IMR-90 (cell line): ENCODE measurements around the gene RBPJ. TPM values are rescaled to one million over a fixed set of nuclear protein-coding genes. Genes with fewer than 3 reads are reported as not detected.

Experiments
- ATAC-seq: fragments of 200-7000 bp; cut with Tn5 transposase; 2 replicates; pipeline ENCODE4 v1.9.1; 2020; ENCODE audit warnings: low read depth, mild to moderate bottlenecking, moderate library complexity
- BruUV-seq: library from RNA; stranded (reverse); fragments of 400-500 nt; replicated peaks from 2 replicates; lab custom pipeline; 2021; lab: Mats Ljungman, UMichigan
- CTCF ChIA-PET: fragments of 300-600 bp; formaldehyde crosslinking; extraction: SDS; loops from one replicate; lab custom pipeline; 2021; ENCODE audit warnings: antibody characterized with exemption; lab: Yijun Ruan, JAX
- POLR2A ChIA-PET: fragments of 300-600 bp; sonication (Branson Sonifier 250); formaldehyde crosslinking; loops from one replicate; lab custom pipeline; 2022; ENCODE audit warnings: antibody characterized with exemption; ENCODE audit not compliant: unreplicated experiment; lab: Charles Lee
- DNase-seq: peaks from one replicate; pipeline ENCODE4 v3.0.0; 2013
- H2AFZ ChIP-seq: replicated peaks from 2 replicates; pipeline ENCODE3; 2013; ENCODE audit warnings: low read length, mild to moderate bottlenecking; ENCODE audit not compliant: poor library complexity
- H2AK5ac ChIP-seq: 2 replicates; pipeline ENCODE4 v1.6.1; 2013; ENCODE audit warnings: low read depth, low read length, inconsistent platforms
- H2AK9ac ChIP-seq: replicated peaks from 2 replicates; pipeline ENCODE3; 2013; ENCODE audit warnings: mild to moderate bottlenecking, low read depth, low read length, moderate library complexity; ENCODE audit not compliant: poor library complexity
- H2BK120ac ChIP-seq: 2 replicates; pipeline ENCODE4 v1.6.1; 2013; ENCODE audit warnings: low read depth, low read length, inconsistent platforms
- H2BK15ac ChIP-seq: 3 replicates; pipeline ENCODE4 v1.6.1; 2013; ENCODE audit warnings: low read depth, low read length, inconsistent platforms
- H2BK20ac ChIP-seq: 2 replicates; pipeline ENCODE4 v1.6.1; 2013; ENCODE audit warnings: low read depth, mild to moderate bottlenecking, inconsistent platforms, low read length, moderate library complexity
- H2BK5ac ChIP-seq: 2 replicates; pipeline ENCODE4 v1.6.1; 2013; ENCODE audit warnings: mild to moderate bottlenecking, low read depth, low read length, inconsistent platforms; ENCODE audit not compliant: poor library complexity, severe bottlenecking
- H3K14ac ChIP-seq: replicated peaks from 2 replicates; pipeline ENCODE4 v1.6.1; 2013; ENCODE audit warnings: low read depth, low read length, inconsistent platforms
- H3K18ac ChIP-seq: 2 replicates; pipeline ENCODE4 v1.6.1; 2013; ENCODE audit warnings: low read depth, low read length, control low read depth
- H3K23ac ChIP-seq: 2 replicates; pipeline ENCODE4 v1.6.1; 2013; ENCODE audit warnings: low read depth, low read length, inconsistent platforms
- H3K27ac ChIP-seq: 2 replicates; pipeline ENCODE4 v1.5.1; 2013; ENCODE audit warnings: mild to moderate bottlenecking, control low read depth, low read length; ENCODE audit not compliant: insufficient read depth
- H3K27me3 ChIP-seq: 2 replicates; pipeline ENCODE4 v1.6.1; 2013; ENCODE audit warnings: low read length; ENCODE audit not compliant: control insufficient read depth, insufficient read depth
- H3K36me3 ChIP-seq: 2 replicates; pipeline ENCODE4 v1.6.1; 2013; ENCODE audit warnings: low read length, mixed read lengths; ENCODE audit not compliant: control insufficient read depth, insufficient read depth
- H3K4ac ChIP-seq: 2 replicates; pipeline ENCODE4 v1.6.1; 2013; ENCODE audit warnings: low read depth, low read length, inconsistent platforms
- H3K4me1 ChIP-seq: 2 replicates; pipeline ENCODE4 v1.6.1; 2013; ENCODE audit warnings: low read length, mixed read lengths; ENCODE audit not compliant: control insufficient read depth, insufficient read depth
- H3K4me2 ChIP-seq: 2 replicates; pipeline ENCODE4 v1.6.1; 2013; ENCODE audit warnings: low read depth, mild to moderate bottlenecking, control low read depth, low read length, moderate library complexity
- H3K4me3 ChIP-seq: 2 replicates; pipeline ENCODE4 v1.5.1; 2013; ENCODE audit warnings: low read depth, mild to moderate bottlenecking, control low read depth, low read length, moderate library complexity; ENCODE audit not compliant: insufficient read depth
- H3K56ac ChIP-seq: 2 replicates; pipeline ENCODE4 v1.6.1; 2013; ENCODE audit warnings: low read length, inconsistent platforms; ENCODE audit not compliant: insufficient read depth; ENCODE audit errors: extremely low read depth
- H3K79me1 ChIP-seq, 2 experiments: 2 replicates each; pipeline ENCODE4 v1.6.1; 2013; ENCODE audit warnings: low read length in 2 of 2, inconsistent platforms in 1 of 2, low read depth in 1 of 2
- H3K9ac ChIP-seq: 2 replicates; pipeline ENCODE4 v1.6.1; 2013; ENCODE audit warnings: low read depth, low read length, control low read depth
- H3K9me1 ChIP-seq: 2 replicates; pipeline ENCODE4 v1.6.1; 2013; ENCODE audit warnings: low read length, inconsistent platforms; ENCODE audit not compliant: insufficient read depth
- H3K9me3 ChIP-seq: 2 replicates; pipeline ENCODE4 v1.6.1; 2013; ENCODE audit warnings: low read length; ENCODE audit not compliant: control insufficient read depth, insufficient read depth
- H4K20me1 ChIP-seq: 2 replicates; pipeline ENCODE4 v1.6.1; 2013; ENCODE audit warnings: low read length, inconsistent platforms; ENCODE audit not compliant: insufficient read depth
- H4K5ac ChIP-seq: 2 replicates; pipeline ENCODE4 v1.6.1; 2013; ENCODE audit warnings: mild to moderate bottlenecking, low read depth, low read length, control low read depth
- H4K8ac ChIP-seq, 2 experiments: 2 replicates each; pipeline ENCODE4 v1.6.1; 2013; ENCODE audit warnings: low read depth in 2 of 2, low read length in 2 of 2, control low read depth in 1 of 2, inconsistent platforms in 1 of 2
- H4K91ac ChIP-seq: 2 replicates; pipeline ENCODE4 v1.6.1; 2013; ENCODE audit warnings: low read depth, low read length, inconsistent platforms; ENCODE audit not compliant: insufficient read depth
- BHLHE40 ChIP-seq: fragments of 150-350 bp; IDR thresholded peaks from 2 replicates; pipeline ENCODE4 v1.6.1; 2016; ENCODE audit warnings: mild to moderate bottlenecking, low read depth, low read length
- CHD1 ChIP-seq: IDR thresholded peaks from 2 replicates; pipeline ENCODE4 v1.6.1; 2012; ENCODE audit warnings: low read depth, low read length, improper control_type of control experiment
- MAZ ChIP-seq: IDR thresholded peaks from 2 replicates; pipeline ENCODE4 v1.6.1; 2012; ENCODE audit warnings: low read depth, mild to moderate bottlenecking, low read length, improper control_type of control experiment, moderate library complexity, borderline replicate concordance
- RAD21 ChIP-seq: IDR thresholded peaks from 2 replicates; pipeline ENCODE4 v1.6.1; 2012; ENCODE audit warnings: low read length, improper control_type of control experiment
- RCOR1 ChIP-seq: IDR thresholded peaks from 2 replicates; pipeline ENCODE4 v1.6.1; 2012; ENCODE audit warnings: mild to moderate bottlenecking, low read length, improper control_type of control experiment; ENCODE audit not compliant: insufficient replicate concordance
- SMC3 ChIP-seq: fragments of 150-350 bp; IDR thresholded peaks from 2 replicates; pipeline ENCODE4 v1.6.1; 2016; ENCODE audit warnings: low read depth, mild to moderate bottlenecking, antibody characterized with exemption, low read length, moderate library complexity
- WGBS, 2 experiments: methylation state at CpG; one replicate each; pipeline versions ENCODE4 v1.1.5 to v1.1.7; 2013; ENCODE audit warnings: missing lambda C conversion rate in 2 of 2; ENCODE audit not compliant: insufficient read length in 1 of 2; ENCODE audit errors: extremely low coverage in 2 of 2; 5-methylcytosine and 5-hydroxymethylcytosine counted together
- dilution Hi-C: fragments of 300-500 bp; cut with HindIII; formaldehyde crosslinking; loops from one replicate; pipeline ENCODE4 v1.14.3; 2018; ENCODE audit warnings: low sequenced_read_pairs; ENCODE audit not compliant: unreplicated experiment
- in situ Hi-C: fragments of 300-500 bp; cut with MboI; formaldehyde crosslinking; loops from 3 replicates; pipeline ENCODE4 v1.14.3; 2019; ENCODE audit warnings: low sequenced_read_pairs, inconsistent platforms, mixed read lengths
- intact Hi-C: fragments of 100-400 bp; cut with micrococcal nuclease; formaldehyde crosslinking; loops from 2 replicates; pipeline ENCODE4 v1.10.0; 2022
- polyA plus RNA-seq, 3 experiments: library from polyadenylated mRNA; depleted of rRNA; stranded (reverse); fragments of >200 nt; gene quantifications; 2 replicates each; pipeline ENCODE4 v1.2.3, GENCODE V29; 2012; ENCODE audit warnings: low replicate concordance in 1 of 3
- total RNA-seq: library from RNA; depleted of rRNA; stranded (reverse); fragments of >200 nt; gene quantifications from 2 replicates; pipeline ENCODE4 v1.2.3, GENCODE V29; 2012
- TF ChIP-seq, protein P1 (sequence below): fragments of 150-350 bp; IDR thresholded peaks from 2 replicates; pipeline ENCODE4 v1.6.1; 2016; ENCODE audit warnings: low read depth, mild to moderate bottlenecking, low read length, moderate library complexity, borderline replicate concordance
- TF ChIP-seq, protein P2 (sequence below): fragments of 150-350 bp; IDR thresholded peaks from 2 replicates; pipeline ENCODE4 v1.6.1; 2017; ENCODE audit warnings: mild to moderate bottlenecking, antibody characterized with exemption, low read length, low read depth

RBPJ gene
- total and polyA plus RNA-seq, 2 of the 4 experiments (the other 2 are of a cell fraction): 50.3 to 148 TPM

DNA sequence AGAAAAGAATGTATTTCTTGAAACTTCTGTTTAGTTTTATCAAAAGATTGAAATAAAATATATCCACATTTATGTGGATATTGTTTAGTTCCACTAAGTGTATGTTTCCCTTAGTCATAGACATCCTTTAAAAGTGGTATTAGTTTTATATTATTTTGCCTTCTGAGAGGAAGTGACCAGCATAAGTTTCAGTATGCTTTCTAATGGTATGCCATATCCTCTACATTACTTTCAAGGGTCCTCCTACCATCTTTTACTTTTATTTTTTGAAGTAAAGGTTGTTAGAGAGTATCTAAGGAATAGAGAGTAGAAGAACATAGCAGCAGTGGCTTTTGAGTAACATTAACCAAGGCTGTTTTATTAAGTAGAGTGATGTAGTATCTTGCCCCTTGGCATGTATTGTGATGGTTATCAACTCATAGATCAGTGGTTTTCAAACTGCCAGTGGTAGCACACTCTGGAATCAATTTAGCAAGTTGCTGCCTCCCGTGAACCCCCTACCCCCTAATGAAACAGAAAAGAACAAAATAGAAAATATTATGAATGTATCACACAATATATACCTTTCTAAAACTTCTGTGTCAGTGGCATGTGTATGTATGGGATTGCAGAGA lies 44.8 kb downstream of the RBPJ start:
- CTCF ChIA-PET: interaction anchor here (0.6 kb wide), 1 partner anchor 31 kb away, joined by 5 read pairs; no protein-coding TSS in a partner anchor
- no peak overlapping the region for H3K18ac ChIP-seq

More for the DNA sequence above, 44.8 kb downstream of the RBPJ start:
- H3K9me3 ChIP-seq: no peaks in the 10 kb centered on the region
- no peaks in the 10 kb centered on the region for H3K27me3 ChIP-seq
- no peak overlapping the region for H3K27ac ChIP-seq
- peaks cover 9% of the 10 kb centered on the region for H3K9me1 ChIP-seq
- H4K8ac ChIP-seq: no peak overlapping the region
- peaks cover 17% of the 10 kb centered on the region for H3K4me1 ChIP-seq
- no peak overlapping the region for H3K4me3 ChIP-seq
- H3K79me1 ChIP-seq: peaks cover 23 to 62% of the 10 kb centered on the region in 2 experiments
- no CpG with 5 or more reads among the region's 1 CpG for WGBS, 2 experiments
- H2BK15ac ChIP-seq: no peak overlapping the region
- POLR2A ChIA-PET: no interaction called here
- H2AK5ac ChIP-seq: no peak overlapping the region
- in situ Hi-C loops (no loop called here), intact Hi-C loops (no loop called here), dilution Hi-C loops (no loop called here)
- no peak overlapping the region for H2BK20ac ChIP-seq
- H2BK5ac ChIP-seq: no peak overlapping the region
- no peak overlapping the region for H4K5ac ChIP-seq
- no peak overlapping the region for H3K4ac ChIP-seq
- DNase-seq (no peak), ATAC-seq (no peak)
- H3K9ac ChIP-seq: no peak overlapping the region
- H4K20me1 ChIP-seq: peaks cover 50% of the 10 kb centered on the region
- H3K14ac ChIP-seq: no peak overlapping the region
- no peak overlapping the region for H2AK9ac ChIP-seq
- H3K36me3 ChIP-seq: peaks cover 8% of the 10 kb centered on the region; the same call in 1 of the 2 replicates
- H3K23ac ChIP-seq: no peak overlapping the region
- H2BK120ac ChIP-seq: no peak overlapping the region
- no peak overlapping the region for H3K56ac ChIP-seq
- no peak overlapping the region for H2AFZ ChIP-seq
- BruUV-seq: no TSS peak
- TF ChIP-seq CHD1: no peak
- no peak for TF ChIP-seq RAD21
- no peak for TF ChIP-seq SMC3
- TF ChIP-seq, protein P1, sequence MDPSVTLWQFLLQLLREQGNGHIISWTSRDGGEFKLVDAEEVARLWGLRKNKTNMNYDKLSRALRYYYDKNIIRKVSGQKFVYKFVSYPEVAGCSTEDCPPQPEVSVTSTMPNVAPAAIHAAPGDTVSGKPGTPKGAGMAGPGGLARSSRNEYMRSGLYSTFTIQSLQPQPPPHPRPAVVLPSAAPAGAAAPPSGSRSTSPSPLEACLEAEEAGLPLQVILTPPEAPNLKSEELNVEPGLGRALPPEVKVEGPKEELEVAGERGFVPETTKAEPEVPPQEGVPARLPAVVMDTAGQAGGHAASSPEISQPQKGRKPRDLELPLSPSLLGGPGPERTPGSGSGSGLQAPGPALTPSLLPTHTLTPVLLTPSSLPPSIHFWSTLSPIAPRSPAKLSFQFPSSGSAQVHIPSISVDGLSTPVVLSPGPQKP: no peak
- no peak for TF ChIP-seq BHLHE40
- TF ChIP-seq RCOR1: no peak
- TF ChIP-seq, protein P2, sequence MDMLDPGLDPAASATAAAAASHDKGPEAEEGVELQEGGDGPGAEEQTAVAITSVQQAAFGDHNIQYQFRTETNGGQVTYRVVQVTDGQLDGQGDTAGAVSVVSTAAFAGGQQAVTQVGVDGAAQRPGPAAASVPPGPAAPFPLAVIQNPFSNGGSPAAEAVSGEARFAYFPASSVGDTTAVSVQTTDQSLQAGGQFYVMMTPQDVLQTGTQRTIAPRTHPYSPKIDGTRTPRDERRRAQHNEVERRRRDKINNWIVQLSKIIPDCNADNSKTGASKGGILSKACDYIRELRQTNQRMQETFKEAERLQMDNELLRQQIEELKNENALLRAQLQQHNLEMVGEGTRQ: no peak
- TF ChIP-seq MAZ: no peak
- no peak overlapping the region for H3K4me2 ChIP-seq
- H4K91ac ChIP-seq: no peak overlapping the region
